ENCODE measurements around the gene VWCE. TPM values are rescaled to one million over a fixed set of nuclear protein-coding genes. Genes with fewer than 3 reads are reported as not detected.

Gene VWCE
- total RNA-seq, 2 experiments from 2014 or later, result 0.64 to 1.0 TPM

GRCh38 chr11:61275191-61275590, 19.9 kb downstream of the VWCE start:
- no peak overlapping the region for H3K4me3 ChIP-seq (ENCODE audit: low read length)
- ATAC-seq (ENCODE audit: poor library complexity) (no peak), DNase-seq (no peak)
- no peaks in the 10 kb centered on the region for H3K27me3 ChIP-seq (ENCODE audit: control insufficient read depth in 1 of 2, insufficient read depth in 2 of 2, low read length in 2 of 2)
- no peak overlapping the region for H3K27ac Mint-ChIP-seq
- no peak overlapping the region for H3K4me3 Mint-ChIP-seq
- no peaks in the 10 kb centered on the region for H3K36me3 ChIP-seq (ENCODE audit: insufficient read depth, low read length)
- H3K27ac ChIP-seq (ENCODE audit: low read depth in 1 of 2, low read length in 2 of 2), result no peak overlapping the region
- no peaks in the 10 kb centered on the region for H3K36me3 Mint-ChIP-seq (ENCODE audit: low read depth)
- POLR2A ChIA-PET, result interaction anchor here (0.6 kb wide), 1 partner anchor 554 kb away, joined by 3 read pairs; no protein-coding TSS in a partner anchor
- no peaks in the 10 kb centered on the region for H3K9me3 Mint-ChIP-seq
- H3K4me1 Mint-ChIP-seq (ENCODE audit: low read depth), result no peaks in the 10 kb centered on the region
- intact Hi-C loops (cut with DNase I, micrococcal nuclease), result loop anchor here in 1 of 2 experiments (10.0 kb wide), 1 partner anchor 70 kb away; the partner anchor contains the start of gene PGA3
- H3K27me3 Mint-ChIP-seq, result no peaks in the 10 kb centered on the region
- no peaks in the 10 kb centered on the region for H3K4me1 ChIP-seq (ENCODE audit: insufficient read depth, low read length)
- TF ChIP-seq CTCF (IDR thresholded peaks at IDR 0.05), result no peak
- CTCF ChIA-PET, result no interaction called here
- no peaks in the 10 kb centered on the region for H3K9me3 ChIP-seq (ENCODE audit: control insufficient read depth in 1 of 2, insufficient read depth in 1 of 2, low read length in 2 of 2)

- intact Hi-C loops (cut with DNase I, micrococcal nuclease), result loop anchor here in 1 of 2 experiments (10.0 kb wide), 1 partner anchor 69 kb away; the partner anchor contains the start of gene PGA3
- CTCF ChIA-PET, result no interaction called here
- no peaks in the 10 kb centered on the region for H3K9me3 ChIP-seq (ENCODE audit: control insufficient read depth in 1 of 2, insufficient read depth in 1 of 2, low read length in 2 of 2)
- DNase-seq, result no peak
- H3K27ac ChIP-seq (ENCODE audit: low read depth in 1 of 2, low read length in 2 of 2), result no peak overlapping the region
- no peak overlapping the region for H3K4me3 Mint-ChIP-seq
- H3K9me3 Mint-ChIP-seq, result no peaks in the 10 kb centered on the region
- H3K27me3 ChIP-seq (ENCODE audit: control insufficient read depth in 1 of 2, insufficient read depth in 2 of 2, low read length in 2 of 2), result no peaks in the 10 kb centered on the region
- no peak for TF ChIP-seq CTCF (IDR thresholded peaks at IDR 0.05)
- H3K27ac Mint-ChIP-seq, result no peak overlapping the region
- ATAC-seq (ENCODE audit: poor library complexity), result no peak
- H3K36me3 ChIP-seq (ENCODE audit: insufficient read depth, low read length), result no peaks in the 10 kb centered on the region
- no peak overlapping the region for H3K4me3 ChIP-seq (ENCODE audit: low read length)
- H3K36me3 Mint-ChIP-seq (ENCODE audit: low read depth), result no peaks in the 10 kb centered on the region
- no peaks in the 10 kb centered on the region for H3K27me3 Mint-ChIP-seq
- H3K4me1 Mint-ChIP-seq (ENCODE audit: low read depth), result no peaks in the 10 kb centered on the region
- POLR2A ChIA-PET, result no interaction called here
- H3K4me1 ChIP-seq (ENCODE audit: insufficient read depth, low read length), result no peaks in the 10 kb centered on the region
Observed at GRCh38 chr11:61274084-61274483, 21.0 kb downstream of the VWCE start.

GRCh38 chr11:61273178-61274078, 21.7 kb downstream of the VWCE start:
- no peak overlapping the region for H3K4me3 Mint-ChIP-seq
- H3K27me3 Mint-ChIP-seq, result no peaks in the 10 kb centered on the region
- TF ChIP-seq CTCF (IDR thresholded peaks at IDR 0.05), result no peak
- H3K36me3 Mint-ChIP-seq (ENCODE audit: low read depth), result no peaks in the 10 kb centered on the region
- Histone ChIP-seq H3K4me3 (ENCODE audit: low read length) (no peak overlapping the region), H3K9me3 (ENCODE audit: control insufficient read depth in 1 of 2, insufficient read depth in 1 of 2, low read length in 2 of 2) (no peaks in the 10 kb centered on the region), H3K27me3 (ENCODE audit: control insufficient read depth in 1 of 2, insufficient read depth in 2 of 2, low read length in 2 of 2) (no peaks in the 10 kb centered on the region), H3K4me1 (ENCODE audit: insufficient read depth, low read length) (no peaks in the 10 kb centered on the region), H3K36me3 (ENCODE audit: insufficient read depth, low read length) (no peaks in the 10 kb centered on the region), H3K27ac (ENCODE audit: low read depth in 1 of 2, low read length in 2 of 2) (no peak overlapping the region)
- no peak for ATAC-seq (ENCODE audit: poor library complexity)
- no peak for DNase-seq
- no peaks in the 10 kb centered on the region for H3K4me1 Mint-ChIP-seq (ENCODE audit: low read depth)
- no peaks in the 10 kb centered on the region for H3K9me3 Mint-ChIP-seq
- POLR2A ChIA-PET, result no interaction called here
- no peak overlapping the region for H3K27ac Mint-ChIP-seq
- CTCF ChIA-PET, result no interaction called here
- intact Hi-C loops (cut with DNase I, micrococcal nuclease), result loop anchor here in 1 of 2 experiments (10.0 kb wide), 1 partner anchor 69 kb away; the partner anchor contains the start of gene PGA3
